ENCODE results near the gene RIC8A. TPM values are rescaled to one million over a fixed set of nuclear protein-coding genes. Genes with fewer than 3 reads are reported as not detected.

RIC8A gene
- polyA plus RNA-seq, 1 of the 3 experiments (the other 2 are of a cell fraction), result 115 TPM

GRCh38 chr11:250740-251299, 43.3 kb downstream of the RIC8A start:
- Histone ChIP-seq H3K4me3 (ENCODE audit: low read depth in 2 of 2, low read length in 1 of 2) (no peak overlapping the region; a peak in 1 of 4 replicates), H4K20me1 (ENCODE audit: insufficient read depth) (no peaks in the 10 kb centered on the region; the same call in 1 of the 2 replicates), H3F3A (replicated peaks; ENCODE audit: insufficient read depth) (peaks cover 18% of the 10 kb centered on the region), H3K27me3 (ENCODE audit: insufficient read depth) (no peaks in the 10 kb centered on the region), H3K9me2 (no peaks in the 10 kb centered on the region), H3K4me2 (no peak overlapping the region), H3K9ac (no peak overlapping the region), H3K27ac (ENCODE audit: low read depth in 2 of 2, low read length in 1 of 2) (no peak overlapping the region; a peak in 1 of 4 replicates), H2AFZ (ENCODE audit: low read depth) (no peak overlapping the region), H3K9me3 (no peaks in the 10 kb centered on the region), H3K36me3 (replicated peaks in 1 of 2; ENCODE audit: control insufficient read depth in 1 of 2, insufficient read depth in 2 of 2, low read length in 1 of 2) (peaks cover 42 to 70% of the 10 kb centered on the region in 2 experiments), H3K79me2 (ENCODE audit: insufficient read depth) (no peaks in the 10 kb centered on the region; the same call in 1 of the 2 replicates), H3K4me1 (ENCODE audit: control insufficient read depth in 1 of 2, insufficient read depth in 2 of 2, low read depth in 1 of 2, low read length in 1 of 2) (no peaks in the 10 kb centered on the region)
- POLR2A ChIA-PET, result no interaction called here
- CTCF ChIA-PET, result interaction anchor here (0.8 to 3.4 kb wide), 31 partner anchors 9 to 254 kb away, joined by 3 to 20 read pairs (median 6); partner anchors contain the start of genes IFITM2, NLRP6, PGGHG and PSMD13
- DNase-seq, result peak; percentile 66
- peak; percentile 53 for TF ChIP-seq SMC3 (IDR thresholded peaks at IDR 0.05; ENCODE audit: low read depth, low read length)
- no peak for TF ChIP-seq TCF12 (IDR thresholded peaks at IDR 0.05)
- TF ChIP-seq CTCF (IDR thresholded peaks at IDR 0.05), result peak; percentile 71
- TF ChIP-seq FOSL2 (IDR thresholded peaks at IDR 0.05; ENCODE audit: borderline replicate concordance, low read depth), result no peak
- TF ChIP-seq FOXJ3 (CRISPR knock-in tag; IDR thresholded peaks at IDR 0.05), result no peak
- TF ChIP-seq RAD21 (IDR thresholded peaks at IDR 0.05; ENCODE audit: low read length), result peak; percentile 47
- WGBS (ENCODE audit: low lambda C conversion rate), result 88% methylated on average over 10 of the region's 10 CpGs

- H3F3A ChIP-seq (replicated peaks; ENCODE audit: insufficient read depth), result peaks cover 18% of the 10 kb centered on the region
- H3K79me2 ChIP-seq (ENCODE audit: insufficient read depth), result no peaks in the 10 kb centered on the region
- peaks cover 38 to 65% of the 10 kb centered on the region in 2 experiments for H3K36me3 ChIP-seq (replicated peaks in 1 of 2; ENCODE audit: control insufficient read depth in 1 of 2, insufficient read depth in 2 of 2, low read length in 1 of 2)
- H3K4me3 ChIP-seq (ENCODE audit: low read depth in 2 of 2, low read length in 1 of 2), result no peak overlapping the region
- TF ChIP-seq EP300 (IDR thresholded peaks at IDR 0.05; ENCODE audit: borderline replicate concordance in 1 of 2, low read depth in 1 of 2, low read length in 1 of 2), result no peak
- TF ChIP-seq YY1 (IDR thresholded peaks at IDR 0.05; ENCODE audit: low read depth), result no peak
- no peak for TF ChIP-seq GATA2 (CRISPR knock-in tag; IDR thresholded peaks at IDR 0.05)
- no peak for TF ChIP-seq SIN3A (IDR thresholded peaks at IDR 0.05; ENCODE audit: borderline replicate concordance, low read depth, low read length)
- TF ChIP-seq PBX3 (IDR thresholded peaks at IDR 0.05), result no peak
- no peak for TF ChIP-seq EZH2phosphoT487 (IDR thresholded peaks at IDR 0.05; ENCODE audit: borderline replicate concordance, low read depth)
- no peak for TF ChIP-seq TAF1 (IDR thresholded peaks at IDR 0.05; ENCODE audit: borderline replicate concordance, low read depth, low read length)
- no peak for TF ChIP-seq ZBTB33 (IDR thresholded peaks at IDR 0.05; ENCODE audit: borderline replicate concordance, low read depth)
- no peak for TF ChIP-seq NFIC (IDR thresholded peaks at IDR 0.05; ENCODE audit: borderline replicate concordance)
- no peak for TF ChIP-seq ELF1 (IDR thresholded peaks at IDR 0.05)
- TF ChIP-seq USF1 (IDR thresholded peaks at IDR 0.05; ENCODE audit: borderline replicate concordance, low read depth), result no peak
- TF ChIP-seq RXRA (IDR thresholded peaks at IDR 0.05; ENCODE audit: borderline replicate concordance, low read depth), result no peak
- no peak for TF ChIP-seq GABPA (IDR thresholded peaks at IDR 0.05; ENCODE audit: low read depth)
- TF ChIP-seq RFX5 (IDR thresholded peaks at IDR 0.05; ENCODE audit: low read length), result no peak
- no peaks in the 10 kb centered on the region for H3K9me2 ChIP-seq
- no peak overlapping the region for H3K27ac ChIP-seq (ENCODE audit: low read depth in 2 of 2, low read length in 1 of 2)
- H4K20me1 ChIP-seq (ENCODE audit: insufficient read depth), result no peaks in the 10 kb centered on the region; the same call in 1 of the 2 replicates
- no peak overlapping the region for H3K9ac ChIP-seq
- H3K4me1 ChIP-seq (ENCODE audit: control insufficient read depth in 1 of 2, insufficient read depth in 2 of 2, low read depth in 1 of 2, low read length in 1 of 2), result no peaks in the 10 kb centered on the region
- H3K4me2 ChIP-seq, result no peak overlapping the region
- DNase-seq, result no peak
- no peak overlapping the region for H2AFZ ChIP-seq (ENCODE audit: low read depth)
- POLR2A ChIA-PET, result interaction anchor here (0.5 kb wide), 1 partner anchor 9 kb away, joined by 3 read pairs; no protein-coding TSS in a partner anchor
- CTCF ChIA-PET, result interaction anchor here (1.1 to 3.4 kb wide), 23 partner anchors 8 to 148 kb away, joined by 3 to 20 read pairs (median 7); partner anchors contain the start of genes IFITM2, NLRP6, PGGHG and PSMD13
- H3K27me3 ChIP-seq (ENCODE audit: insufficient read depth), result no peaks in the 10 kb centered on the region
- no peaks in the 10 kb centered on the region for H3K9me3 ChIP-seq
- WGBS (ENCODE audit: low lambda C conversion rate), result 90% methylated on average over 10 of the region's 10 CpGs
Measured at GRCh38 chr11:251550-251949, 44.0 kb downstream of the RIC8A start.
